DLD1 (cell line): ENCODE measurements around the gene NR1D1.

Experiments
- in situ Hi-C: cut with HindIII; loops from 2 replicates; pipeline ENCODE4 v1.10.0; 2017; ENCODE audit warnings: low sequenced_read_pairs

NR1D1 gene

DNA sequence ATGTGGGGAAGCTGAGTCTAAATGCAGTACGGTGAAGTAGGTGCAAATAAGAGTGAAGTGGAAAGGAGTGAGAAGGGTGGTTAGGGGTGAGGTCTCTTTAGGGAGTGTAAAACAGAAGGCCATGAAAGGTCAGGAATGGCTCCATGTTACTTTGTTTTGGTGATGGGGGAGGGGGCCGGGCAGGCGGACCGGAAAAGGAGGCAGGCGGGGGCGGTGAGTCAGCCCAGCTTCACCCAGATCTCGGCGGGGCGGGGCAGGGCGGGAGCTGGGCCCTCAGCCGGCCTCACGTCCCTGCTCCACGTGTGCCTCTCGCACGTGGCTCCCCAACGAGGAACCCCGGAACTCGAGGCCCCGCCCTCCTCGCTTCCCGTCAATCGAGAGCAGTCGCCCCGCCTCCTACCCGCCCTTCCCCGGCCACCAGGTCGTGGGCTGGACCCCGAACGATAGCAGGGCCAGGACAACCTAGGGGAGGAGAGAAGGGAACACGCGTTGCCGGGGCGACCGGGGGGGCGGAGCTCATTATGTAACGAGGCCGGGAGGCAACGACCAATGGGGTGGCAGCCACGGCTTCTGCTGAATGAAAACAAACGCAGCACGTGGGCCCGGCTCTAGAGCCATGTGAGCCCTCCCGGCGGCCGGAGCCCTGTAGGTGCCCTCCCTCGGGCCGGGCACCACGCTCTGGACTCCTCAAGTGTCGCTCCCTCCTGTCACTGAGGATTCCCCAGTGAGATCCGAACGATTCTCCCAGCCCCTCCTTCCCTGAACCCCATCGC, 1.4 kb downstream of the NR1D1 start:
- in situ Hi-C loops, result no loop called here

DNA sequence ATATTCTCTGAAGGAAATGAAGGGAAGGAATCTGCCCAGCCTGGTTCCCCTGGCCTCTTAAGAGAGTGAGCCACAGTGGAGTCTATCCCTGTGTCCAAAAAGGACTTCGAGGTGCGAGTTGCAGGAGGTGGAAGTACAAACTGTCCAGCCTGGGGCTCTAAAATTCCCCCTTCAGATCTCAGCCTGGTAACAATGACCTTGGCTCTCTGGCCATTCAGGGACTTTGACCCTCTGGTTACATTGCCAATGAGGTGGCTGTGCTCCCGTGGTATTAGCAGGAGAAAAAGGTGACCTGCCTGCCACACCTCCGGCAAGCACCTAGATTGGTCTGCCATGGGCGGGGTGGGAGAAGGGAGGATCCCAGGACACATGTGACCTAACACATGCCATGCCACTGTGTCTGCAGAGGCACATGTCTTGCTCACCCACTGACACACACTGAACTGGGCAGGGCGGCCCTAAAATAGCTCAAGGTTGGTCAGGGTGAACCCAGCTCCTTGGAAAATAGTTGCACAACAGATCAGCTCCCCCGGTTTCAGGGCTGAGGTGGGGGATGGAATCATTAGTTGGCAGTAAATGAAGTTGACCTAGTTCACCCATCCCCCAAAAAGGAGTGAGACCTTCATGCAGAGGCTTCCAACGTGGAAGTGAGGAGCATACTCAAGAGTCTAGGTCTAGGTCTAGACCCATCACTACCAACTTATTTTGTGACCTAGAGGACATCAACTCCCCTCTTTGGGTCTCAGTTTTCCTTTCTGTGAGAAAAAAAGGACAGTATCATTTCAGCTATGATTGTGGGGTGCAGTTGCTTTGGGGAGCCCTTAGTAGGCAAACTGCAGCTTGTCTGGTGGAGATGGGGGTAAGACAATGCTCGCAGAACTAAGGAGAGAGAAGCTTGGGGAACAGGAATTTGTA, 2.2 kb downstream of the NR1D1 start:
- in situ Hi-C loops, result no loop called here

DNA sequence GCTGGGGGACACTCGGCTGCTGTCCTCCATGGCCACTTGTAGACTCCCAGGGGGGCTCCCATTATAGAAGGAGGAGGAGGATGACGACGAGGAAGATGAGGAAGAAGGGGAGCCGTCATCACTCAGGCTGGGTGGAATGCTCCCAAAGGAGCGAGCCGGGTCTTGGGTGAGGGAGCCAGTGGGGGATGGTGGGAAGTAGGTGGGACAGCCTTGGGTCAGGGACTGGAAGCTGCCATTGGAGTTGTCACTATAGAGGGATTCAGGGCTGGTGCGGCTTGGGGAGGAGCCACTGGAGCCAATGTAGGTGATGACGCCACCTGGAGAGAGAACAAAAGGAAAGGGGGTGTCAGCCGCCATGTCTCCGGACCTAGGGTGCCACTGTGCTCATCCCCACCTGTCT, 3.3 kb downstream of the NR1D1 start:
- in situ Hi-C loops, result no loop called here

DNA sequence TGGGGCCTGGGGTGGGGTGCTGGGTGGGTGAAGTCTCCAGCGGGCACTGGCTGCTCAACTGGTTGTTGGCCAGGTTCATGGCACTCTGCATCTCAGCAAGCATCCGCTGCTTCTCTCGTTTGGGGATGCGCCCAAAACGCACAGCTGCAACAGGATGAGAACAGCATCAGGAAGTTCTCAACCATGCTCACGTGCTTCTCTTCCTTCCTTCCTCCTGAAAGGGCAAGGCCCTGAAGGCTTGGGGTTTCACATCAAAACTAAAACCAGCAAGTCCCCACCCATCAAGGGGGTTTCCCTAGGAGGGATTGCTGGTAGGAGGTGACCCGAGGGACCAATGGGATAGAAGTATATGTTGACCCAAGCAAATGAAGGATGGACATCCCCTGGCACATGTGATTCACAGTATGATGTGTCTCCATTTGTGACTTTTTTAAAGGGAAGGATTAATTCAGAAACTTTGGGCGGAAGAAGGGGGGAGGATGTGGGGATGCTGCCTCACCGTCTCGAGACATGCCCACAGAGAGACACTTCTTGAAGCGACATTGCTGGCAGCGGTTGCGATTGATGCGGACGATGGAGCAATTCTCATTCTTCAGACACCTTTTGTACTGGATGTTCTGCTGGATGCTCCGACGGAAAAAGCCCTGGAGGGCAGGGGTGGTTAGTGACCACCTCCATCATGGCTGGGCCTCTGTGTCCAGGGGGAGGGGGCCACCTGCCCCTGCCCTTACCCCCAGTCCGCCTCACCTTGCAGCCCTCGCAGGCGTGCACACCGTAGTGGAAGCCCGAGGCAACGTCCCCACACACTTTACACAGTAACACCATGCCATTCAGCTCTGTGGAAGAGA, 4.2 kb downstream of the NR1D1 start:
- in situ Hi-C loops, result no loop called here

DNA sequence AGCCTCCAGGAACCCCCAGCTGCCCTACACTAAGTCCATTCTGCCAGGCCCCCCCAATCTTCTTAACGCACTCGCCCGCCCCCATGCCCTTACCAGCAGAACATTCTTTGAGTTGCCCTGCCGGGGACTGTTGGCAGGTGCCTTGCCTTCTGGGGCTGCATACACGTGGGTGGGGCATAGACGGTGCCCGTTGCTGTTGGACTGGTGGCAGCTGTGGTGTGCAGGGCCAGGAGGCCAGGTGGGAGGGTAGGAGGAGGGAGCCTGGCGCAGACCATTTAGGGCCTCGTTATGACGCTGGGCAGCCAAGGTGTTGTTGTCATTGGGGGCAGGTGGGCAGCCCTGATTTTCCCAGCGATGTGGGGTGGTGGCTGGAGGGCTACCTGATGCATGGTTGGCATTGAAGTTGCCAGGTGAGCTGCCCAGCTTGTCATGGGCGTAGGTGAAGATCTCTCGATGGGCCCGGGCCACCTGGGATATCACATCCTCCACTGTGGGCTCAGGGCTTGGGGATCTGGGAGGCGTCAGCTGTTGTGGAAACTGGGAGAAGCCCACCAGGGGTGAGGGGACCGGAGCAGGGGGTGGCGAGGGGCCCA, 4.9 kb downstream of the NR1D1 start:
- in situ Hi-C loops, result no loop called here

DNA sequence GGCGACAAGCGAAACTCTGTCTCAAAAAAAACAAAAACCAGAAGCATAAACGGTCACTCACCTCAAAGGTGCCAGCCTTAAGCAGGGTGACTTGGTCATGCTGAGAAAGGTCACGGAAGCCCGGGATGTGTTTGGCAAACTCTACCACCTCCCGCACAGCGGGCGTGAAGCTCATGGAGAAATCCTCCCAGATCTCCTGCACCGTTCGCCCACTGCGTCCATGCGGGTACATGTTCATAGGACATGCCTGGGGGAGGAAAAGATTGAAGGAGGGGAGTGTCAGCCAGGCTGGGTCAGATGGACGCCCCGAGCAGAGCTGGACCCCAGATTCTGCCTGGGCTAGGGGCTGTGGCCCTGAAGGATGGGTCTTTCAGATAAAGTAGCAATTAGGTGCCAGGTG, 5.5 kb downstream of the NR1D1 start:
- in situ Hi-C loops, result no loop called here

DNA sequence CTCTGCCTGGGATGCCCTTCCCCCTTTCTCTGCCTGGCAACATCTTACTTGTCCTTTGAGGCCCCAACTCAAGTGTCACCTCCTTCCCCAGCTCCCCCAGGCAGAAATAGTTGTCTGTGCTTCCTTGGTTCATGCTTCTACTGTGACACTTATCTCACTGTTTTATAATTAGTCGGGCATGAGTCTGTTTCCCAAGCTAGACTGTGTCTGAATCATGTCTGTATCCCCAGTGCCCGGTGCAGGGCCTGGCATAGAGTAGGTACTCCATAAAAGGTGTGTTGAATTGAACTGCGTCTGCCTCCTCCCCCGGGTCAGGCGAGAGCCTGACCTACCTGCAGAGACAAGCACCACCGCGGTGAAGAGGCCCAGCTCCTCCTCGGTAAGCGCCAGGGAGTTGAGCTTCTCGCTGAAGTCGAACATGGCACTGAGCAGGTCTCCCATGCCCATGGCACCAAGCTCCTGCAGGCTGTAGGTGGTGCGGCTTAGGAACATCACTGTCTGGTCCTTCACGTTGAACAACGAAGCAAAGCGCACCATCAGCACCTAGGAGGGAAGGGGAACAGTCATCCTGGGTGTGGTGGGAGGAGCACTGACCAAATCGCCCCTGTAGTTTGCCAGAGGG, 6.7 kb downstream of the NR1D1 start:
- in situ Hi-C loops, result no loop called here

DNA sequence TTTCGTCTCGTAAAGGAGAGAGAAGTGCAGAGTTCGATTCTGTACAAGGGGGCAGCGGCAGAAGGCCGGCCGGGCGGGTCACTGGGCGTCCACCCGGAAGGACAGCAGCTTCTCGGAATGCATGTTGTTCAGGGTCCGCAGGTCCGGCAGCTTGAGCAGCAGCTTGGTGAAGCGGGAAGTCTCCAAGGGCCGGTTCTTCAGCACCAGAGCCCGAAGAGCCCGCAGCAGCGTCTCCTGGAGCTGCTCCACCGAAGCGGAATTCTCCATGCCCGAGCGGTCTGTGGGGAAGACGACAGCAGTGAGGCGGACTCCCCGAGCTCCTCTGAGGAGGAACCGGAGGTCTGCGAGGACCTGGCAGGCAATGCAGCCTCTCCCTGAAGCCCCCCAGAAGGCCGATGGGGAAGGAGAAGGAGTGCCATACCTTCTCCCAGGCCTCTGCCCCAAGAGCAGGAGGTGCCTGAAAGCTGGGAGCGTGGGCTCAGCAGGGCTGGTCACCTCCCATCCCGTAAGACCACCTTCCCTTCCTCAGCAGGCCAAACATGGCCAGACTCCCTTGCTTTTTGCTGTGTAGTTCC, 7.3 kb downstream of the NR1D1 start:
- in situ Hi-C loops, result no loop called here

DNA sequence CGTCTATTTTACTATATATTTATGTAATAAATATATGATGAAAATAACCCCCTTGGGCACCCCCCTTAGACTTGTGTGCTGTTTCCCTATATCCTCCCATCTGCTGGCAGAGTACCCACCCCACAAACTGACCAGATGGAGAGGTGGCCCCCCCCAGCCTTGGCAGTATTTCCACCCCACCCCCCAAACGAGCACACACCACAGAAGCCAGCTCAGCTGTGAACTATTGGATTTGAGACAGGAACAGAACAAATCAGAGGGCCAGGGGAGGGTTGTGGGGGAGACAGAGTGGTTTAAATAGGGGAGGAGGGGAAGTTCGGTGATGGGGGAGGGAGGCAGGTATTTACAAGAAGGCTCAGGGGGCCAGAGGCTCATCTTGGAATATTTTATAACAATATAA, 7.8 kb downstream of the NR1D1 start:
- in situ Hi-C loops, result no loop called here

DNA sequence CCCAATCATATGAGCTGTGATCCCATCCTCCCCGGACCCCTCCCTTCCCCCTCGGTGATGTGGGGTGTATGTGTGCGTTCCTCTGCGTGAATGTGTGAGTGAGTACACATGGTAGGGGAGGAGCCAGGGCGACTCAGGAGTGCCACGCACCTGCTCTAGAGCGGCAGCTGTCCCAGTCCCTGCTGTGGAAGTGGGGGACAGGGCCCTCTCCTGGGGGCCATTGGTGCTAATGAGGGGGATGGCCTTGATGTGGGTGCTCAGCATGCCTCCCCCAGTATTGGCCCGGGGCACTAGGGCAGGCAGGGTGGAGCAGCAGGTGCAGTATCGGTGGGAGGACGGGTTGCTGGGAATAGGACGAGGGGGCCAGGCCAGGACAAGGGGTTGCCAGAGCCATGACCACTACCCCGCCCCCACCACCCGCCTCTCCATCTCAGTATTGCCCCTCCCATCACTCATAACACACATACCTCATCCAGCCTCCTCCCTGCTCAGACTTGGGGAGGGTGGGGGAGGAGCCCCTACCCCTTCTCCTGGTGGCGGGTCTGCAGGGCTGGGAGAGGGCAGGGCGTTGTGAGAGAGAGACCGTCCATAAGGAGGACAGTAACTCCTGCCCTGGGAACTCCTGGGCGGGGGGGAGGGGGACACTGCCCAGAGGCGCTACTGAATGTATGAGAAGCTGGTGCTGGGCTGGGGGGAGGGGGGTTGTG, 8.5 kb downstream of the NR1D1 start:
- in situ Hi-C loops, result no loop called here

DNA sequence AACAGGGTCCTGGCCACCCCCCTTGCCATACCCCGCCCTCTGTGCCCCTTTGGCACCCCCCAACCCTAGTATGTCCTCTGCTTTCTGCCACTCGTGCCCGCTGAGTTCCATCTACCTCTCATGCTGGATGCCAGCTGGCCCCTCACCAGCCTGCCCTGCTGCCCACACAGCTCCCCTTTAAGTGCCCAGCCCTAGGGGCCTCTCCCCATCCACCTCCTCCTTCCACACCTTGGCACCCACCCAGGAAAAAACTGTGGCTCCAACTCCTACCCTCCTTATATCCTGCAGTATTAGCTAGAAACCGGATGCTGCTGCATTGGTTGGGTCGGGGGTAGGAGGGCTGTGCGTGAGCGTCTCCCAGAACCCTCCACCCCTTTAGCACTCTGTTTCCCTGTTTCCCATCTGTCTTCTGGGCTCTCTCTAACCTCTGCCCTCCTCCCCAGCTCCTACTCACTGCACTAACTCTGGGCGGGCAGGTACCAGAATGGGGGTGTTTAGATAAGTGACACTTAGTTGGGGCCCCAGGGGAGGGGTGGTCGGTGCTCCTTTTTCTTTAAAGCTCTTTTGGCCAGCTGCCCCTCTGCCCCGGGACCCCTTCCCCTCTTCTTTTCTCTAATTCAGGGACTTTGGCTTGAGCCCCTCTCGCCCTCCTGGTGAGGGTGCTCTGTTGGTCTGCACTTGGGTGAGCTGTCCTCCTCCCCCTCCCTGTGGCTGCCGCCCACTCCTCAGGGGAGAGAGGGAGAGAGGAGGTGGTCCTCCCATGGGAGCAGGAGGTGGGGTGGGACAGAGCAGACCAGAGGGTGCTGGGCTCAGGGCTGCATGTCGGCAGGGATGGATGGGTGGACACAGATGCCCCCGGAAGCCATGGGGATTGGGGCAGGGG, 9.9 kb downstream of the NR1D1 start:
- in situ Hi-C loops, result no loop called here

DNA sequence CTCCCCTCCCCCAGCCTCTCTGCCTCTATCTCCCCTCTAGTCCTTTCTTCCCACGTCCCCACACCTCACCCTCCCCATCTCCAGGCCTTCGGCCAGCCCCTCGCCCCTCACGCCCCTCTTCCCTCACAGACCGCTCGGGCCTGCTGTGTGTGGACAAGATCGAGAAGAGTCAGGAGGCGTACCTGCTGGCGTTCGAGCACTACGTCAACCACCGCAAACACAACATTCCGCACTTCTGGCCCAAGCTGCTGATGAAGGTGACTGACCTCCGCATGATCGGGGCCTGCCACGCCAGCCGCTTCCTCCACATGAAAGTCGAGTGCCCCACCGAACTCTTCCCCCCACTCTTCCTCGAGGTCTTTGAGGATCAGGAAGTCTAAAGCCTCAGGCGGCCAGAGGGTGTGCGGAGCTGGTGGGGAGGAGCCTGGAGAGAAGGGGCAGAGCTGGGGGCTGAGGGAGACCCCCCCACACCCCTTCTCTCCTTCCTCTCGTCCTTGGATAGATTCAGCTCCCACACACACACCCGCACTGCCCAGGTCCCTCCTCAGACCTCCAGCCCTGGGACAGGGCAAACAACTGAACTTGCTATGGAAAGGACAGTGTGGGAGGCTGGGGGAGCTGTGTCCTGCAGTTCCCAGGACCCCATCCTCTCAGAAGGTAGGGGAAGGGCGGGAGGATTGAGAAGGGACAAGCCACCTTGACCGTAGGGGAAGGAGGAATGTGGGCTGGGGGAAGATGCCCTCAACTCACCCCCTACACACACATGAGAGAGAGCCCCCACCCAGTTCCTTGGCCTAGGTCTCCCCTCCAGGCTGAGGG, 11.1 kb downstream of the NR1D1 start:
- in situ Hi-C loops, result no loop called here

DNA sequence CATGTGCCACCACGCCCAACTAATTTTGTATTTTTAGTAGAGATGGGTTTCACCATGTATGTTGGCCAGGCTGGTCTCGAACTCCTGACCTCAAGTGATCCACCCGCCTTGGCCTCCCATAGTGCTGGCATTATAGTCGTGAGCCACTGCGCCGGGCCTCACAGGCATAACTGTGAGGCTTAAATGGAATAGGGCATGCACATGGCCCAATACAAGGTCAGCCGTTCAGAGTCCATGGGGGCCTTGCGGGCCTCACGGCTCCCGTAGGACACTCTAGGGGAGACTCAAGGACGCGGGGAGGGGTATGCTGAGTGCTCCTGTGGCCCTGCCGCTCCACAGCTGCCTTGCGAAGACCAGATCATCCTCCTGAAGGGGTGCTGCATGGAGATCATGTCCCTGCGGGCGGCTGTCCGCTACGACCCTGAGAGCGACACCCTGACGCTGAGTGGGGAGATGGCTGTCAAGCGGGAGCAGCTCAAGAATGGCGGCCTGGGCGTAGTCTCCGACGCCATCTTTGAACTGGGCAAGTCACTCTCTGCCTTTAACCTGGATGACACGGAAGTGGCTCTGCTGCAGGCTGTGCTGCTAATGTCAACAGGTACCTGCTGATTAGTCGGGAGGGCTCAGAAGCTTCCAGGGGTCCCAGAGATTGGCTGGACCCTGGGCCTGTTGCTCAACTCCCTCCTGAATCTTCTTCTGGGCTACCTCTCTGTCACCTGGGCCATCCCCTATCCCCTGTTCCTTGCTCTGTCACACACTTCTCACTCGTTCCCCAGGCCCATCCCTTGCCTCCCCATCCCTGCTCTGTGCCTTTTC, 12.3 kb downstream of the NR1D1 start:
- in situ Hi-C loops, result no loop called here

DNA sequence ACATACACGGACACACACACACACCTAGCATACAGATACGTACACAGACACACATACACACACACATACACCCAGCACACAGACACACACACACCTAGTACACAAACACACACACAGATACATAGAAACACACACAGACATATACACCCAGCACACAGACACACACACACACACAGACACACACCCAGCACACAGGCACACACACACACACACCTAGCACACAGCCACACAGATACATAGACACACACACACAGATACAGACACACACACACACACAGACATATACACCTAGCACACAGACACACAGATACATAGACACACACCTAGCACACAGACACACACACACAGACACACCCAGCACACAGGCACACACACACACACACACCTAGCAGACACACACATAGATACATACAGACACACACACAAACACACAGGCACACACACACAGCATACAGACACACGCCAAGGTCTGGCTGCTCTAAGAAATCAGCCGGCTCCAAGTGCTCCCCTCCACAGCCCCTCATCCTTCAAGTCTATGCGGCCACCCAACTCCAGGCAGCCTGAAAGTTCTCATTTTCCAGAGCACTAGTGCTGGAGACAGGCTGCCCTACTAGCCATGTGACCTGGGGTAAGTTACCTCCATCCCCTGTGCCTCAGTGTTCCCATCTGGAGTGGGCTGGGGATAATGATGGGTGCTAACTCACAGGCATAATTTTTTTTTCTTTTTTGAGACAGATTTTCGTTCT, 13.2 kb downstream of the NR1D1 start:
- in situ Hi-C loops, result no loop called here

DNA sequence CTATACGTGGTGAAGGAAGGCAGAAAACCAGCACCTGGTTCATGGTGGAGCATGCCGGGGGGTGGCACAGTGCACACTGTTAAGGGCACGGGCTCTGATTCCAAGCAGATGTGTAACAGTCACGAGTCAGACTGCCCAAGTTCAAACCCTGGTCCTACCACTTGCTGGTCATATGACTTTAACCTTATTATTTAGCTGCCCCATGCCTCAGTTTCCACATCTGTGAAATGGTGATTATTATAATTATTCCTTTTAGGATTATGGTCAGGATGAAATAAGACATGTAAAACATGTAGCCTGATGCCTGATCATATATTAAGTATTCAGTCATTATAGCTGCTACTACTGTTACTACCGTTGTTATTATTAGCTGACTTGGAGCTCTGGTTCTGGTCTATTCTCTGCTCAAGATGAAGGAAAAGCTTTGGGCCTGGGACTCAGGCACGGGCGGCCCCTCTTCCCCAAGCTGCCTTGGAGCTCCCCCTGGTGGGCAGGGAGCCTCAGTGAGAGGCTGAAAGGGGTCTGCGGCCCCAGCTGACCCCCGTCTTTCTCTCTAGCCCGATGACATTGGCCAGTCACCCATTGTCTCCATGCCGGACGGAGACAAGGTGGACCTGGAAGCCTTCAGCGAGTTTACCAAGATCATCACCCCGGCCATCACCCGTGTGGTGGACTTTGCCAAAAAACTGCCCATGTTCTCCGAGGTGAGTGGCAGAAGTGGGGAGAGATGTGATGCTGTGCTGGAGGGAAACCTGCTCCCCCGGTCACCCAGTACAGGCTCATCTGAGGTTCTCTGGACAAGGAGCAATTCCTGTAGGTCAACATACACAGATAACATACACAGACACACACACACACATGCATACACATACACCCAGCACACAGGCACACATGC, 14.0 kb downstream of the NR1D1 start:
- in situ Hi-C loops, result no loop called here
